ENCODE measurements around the gene CNTF. TPM values are rescaled to one million over a fixed set of nuclear protein-coding genes. Genes with fewer than 3 reads are reported as not detected.
"Not testable (repeated sequence)": the region's sequence is repeated elsewhere in the genome, so short reads cannot be mapped to it uniquely, and the experiment has no call there.

Gene CNTF
- total RNA-seq = 3.2 and 3.9 TPM in 2 replicates

- ATAC-seq (ENCODE audit: low read depth) (no peak), DNase-seq (no peak)
- Mint-ChIP-seq H3K4me1 (peaks cover 14% of the 10 kb centered on the region), H3K36me3 (ENCODE audit: low read depth) (peaks cover 70% of the 10 kb centered on the region), H3K27me3 (no peaks in the 10 kb centered on the region), H3K9me3 (no peaks in the 10 kb centered on the region), H3K4me3 (no peak within 1 kb of the TSS), H3K27ac (no peak within 1 kb of the TSS)
- ChIA-PET CTCF (interaction anchor here (1.7 kb wide), 1 partner anchor 55 kb away, joined by 6 read pairs; no protein-coding TSS in a partner anchor), POLR2A (no interaction called here)
- TF ChIP-seq CTCF (IDR thresholded peaks at IDR 0.05) = no peak
- intact Hi-C loops (cut with micrococcal nuclease) = no loop called here
These were observed at the start of gene CNTF for GRCh38 chr11:58622344-58622743. Gene CNTF, plus strand, starts transcription at chr11:58622665. Its CDS starts 88 bp downstream, at chr11:58622753.

GRCh38 chr11:58572906-58573305 is 49.6 kb upstream of the CNTF start:
- peaks cover 71% of the 10 kb centered on the region for H3K4me1 Mint-ChIP-seq
- CTCF ChIA-PET = interaction anchor here (1.0 to 1.1 kb wide), 2 partner anchors 57 to 585 kb away, joined by 4 to 5 read pairs; no protein-coding TSS in a partner anchor
- H3K27me3 Mint-ChIP-seq; intact Hi-C loops (cut with micrococcal nuclease); ATAC-seq (ENCODE audit: low read depth); H3K9me3 Mint-ChIP-seq; DNase-seq: not testable (repeated sequence)
- H3K4me3 Mint-ChIP-seq = peak overlapping the region; percentile 96
- POLR2A ChIA-PET = interaction anchor here (0.6 to 6.2 kb wide), 20 partner anchors 9 to 1060 kb away, joined by 3 to 35 read pairs (median 4); no protein-coding TSS in a partner anchor
- H3K36me3 Mint-ChIP-seq (ENCODE audit: low read depth) = peaks cover 62% of the 10 kb centered on the region
- peak overlapping the region; percentile 100 for H3K27ac Mint-ChIP-seq

GRCh38 chr11:58573451-58574104 is 48.9 kb upstream of the CNTF start:
- Mint-ChIP-seq H3K27me3 (no peaks in the 10 kb centered on the region), H3K36me3 (ENCODE audit: low read depth) (peaks cover 62% of the 10 kb centered on the region), H3K4me1 (peaks cover 67% of the 10 kb centered on the region), H3K27ac (peak overlapping the region; percentile 100), H3K4me3 (peak overlapping the region; percentile 96), H3K9me3 (no peaks in the 10 kb centered on the region)
- peak; percentile 35 for ATAC-seq (ENCODE audit: low read depth)
- DNase-seq = no peak
- ChIA-PET POLR2A (interaction anchor here (0.6 to 6.2 kb wide), 21 partner anchors 9 to 1061 kb away, joined by 3 to 35 read pairs (median 4); partner anchors contain the start of gene OSBP), CTCF (interaction anchor here (1.0 to 1.1 kb wide), 2 partner anchors 56 to 585 kb away, joined by 4 to 5 read pairs; no protein-coding TSS in a partner anchor)
- no peak for TF ChIP-seq CTCF (IDR thresholded peaks at IDR 0.05)
- intact Hi-C loops (cut with micrococcal nuclease) = no loop called here

GRCh38 chr11:58574881-58575280 is 47.6 kb upstream of the CNTF start:
- CTCF ChIA-PET = interaction anchor here (4.0 kb wide), 1 partner anchor 7 kb away, joined by 30 read pairs; no protein-coding TSS in a partner anchor
- Mint-ChIP-seq H3K4me1 (peaks cover 65% of the 10 kb centered on the region), H3K27ac (peak overlapping the region; percentile 100), H3K9me3 (no peaks in the 10 kb centered on the region), H3K4me3 (peak overlapping the region; percentile 96), H3K36me3 (ENCODE audit: low read depth) (peaks cover 57% of the 10 kb centered on the region), H3K27me3 (no peaks in the 10 kb centered on the region)
- intact Hi-C loops (cut with micrococcal nuclease) = loop anchor here (5.0 kb wide), 5 partner anchors 707 to 1228 kb away; partner anchors contain the start of gene UBE2L6
- POLR2A ChIA-PET = interaction anchor here (0.6 to 6.2 kb wide), 5 partner anchors 32 to 573 kb away, joined by 3 to 35 read pairs (median 3); no protein-coding TSS in a partner anchor
- no peak for DNase-seq
- ATAC-seq (ENCODE audit: low read depth) = no peak
- no peak for TF ChIP-seq CTCF (IDR thresholded peaks at IDR 0.05)

GRCh38 chr11:58575377-58576020 is 47.0 kb upstream of the CNTF start, which contains the start of gene LPXN:
Gene LPXN, minus strand, starts transcription at chr11:58575856. Its CDS starts 84 bp downstream, at chr11:58575772.
- no peak for TF ChIP-seq CTCF (IDR thresholded peaks at IDR 0.05)
- Mint-ChIP-seq H3K27me3 (no peaks in the 10 kb centered on the region), H3K4me1 (peaks cover 70% of the 10 kb centered on the region), H3K9me3 (no peaks in the 10 kb centered on the region), H3K36me3 (ENCODE audit: low read depth) (peaks cover 55% of the 10 kb centered on the region), H3K4me3 (peak within 1 kb of the TSS; percentile 96), H3K27ac (peak within 1 kb of the TSS; percentile 100)
- POLR2A ChIA-PET = interaction anchor here (0.5 to 6.2 kb wide), 29 partner anchors 8 to 699 kb away, joined by 3 to 35 read pairs (median 4); partner anchors contain the start of genes FAM111B and MPEG1
- intact Hi-C loops (cut with micrococcal nuclease) = loop anchor here (2.0 to 5.0 kb wide), 6 partner anchors 483 to 1228 kb away; partner anchors contain the start of gene UBE2L6
- peak; percentile 57 for DNase-seq
- peak; percentile 3 for ATAC-seq (ENCODE audit: low read depth)
- CTCF ChIA-PET = interaction anchor here (0.9 to 4.0 kb wide), 4 partner anchors 8 to 583 kb away, joined by 3 to 30 read pairs (median 4); no protein-coding TSS in a partner anchor

Measured in activated B cell treated with CpG ODN at 0.5 μM for 24 hours (primary cell).